BJ (cell line): Measurements from ENCODE around the gene POU2AF2. TPM values are rescaled to one million over a fixed set of nuclear protein-coding genes. Genes with fewer than 3 reads are reported as not detected.
A peak's percentile ranks its signal among the peaks of the same experiment; 100 is the strongest.
"Not testable (repeated sequence)": the region's sequence is repeated elsewhere in the genome, so short reads cannot be mapped to it uniquely, and the experiment has no call there.

ENCODE experiments used
- CTCF ChIA-PET: fragments of 350-600 bp; formaldehyde crosslinking; extraction: SDS; loops from one replicate; lab custom pipeline; 2021; ENCODE audit warnings: antibody characterized with exemption, inconsistent platforms; lab: Yijun Ruan, JAX
- POLR2A ChIA-PET: fragments of 300-600 bp; sonication (Branson Sonifier 250); formaldehyde crosslinking; extraction: SDS; loops from one replicate; lab custom pipeline; 2021; ENCODE audit warnings: antibody characterized with exemption; lab: Charles Lee
- DNase-seq: peaks from one replicate; pipeline ENCODE4 v3.0.0-alpha.2; 2011; ENCODE audit warnings: low read depth
- H3K27me3 ChIP-seq: 2 replicates; pipeline ENCODE4 v1.6.0; 2011; ENCODE audit warnings: low read length; ENCODE audit not compliant: control insufficient read depth, insufficient read depth
- H3K36me3 ChIP-seq: 2 replicates; pipeline ENCODE4 v1.5.1; 2011; ENCODE audit warnings: low read length; ENCODE audit not compliant: control insufficient read depth, insufficient read depth
- H3K4me3 ChIP-seq: 2 replicates; pipeline ENCODE4 v1.5.1; 2011; ENCODE audit warnings: low read depth, mild to moderate bottlenecking, control low read depth, low read length
- polyA plus RNA-seq: library from polyadenylated mRNA; depleted of rRNA; stranded (reverse); fragments of >200 nt; gene quantifications from 2 replicates; pipeline ENCODE4 v1.2.3, GENCODE V29; 2011
- TF ChIP-seq, protein P1 (sequence below): IDR thresholded peaks from 2 replicates; pipeline ENCODE4 v1.5.1; 2011; ENCODE audit warnings: low read depth, mild to moderate bottlenecking, control low read depth, inconsistent platforms, low read length, moderate library complexity; ENCODE audit not compliant: insufficient read depth

Gene POU2AF2
- polyA plus RNA-seq, 1 experiment = not detected

DNA sequence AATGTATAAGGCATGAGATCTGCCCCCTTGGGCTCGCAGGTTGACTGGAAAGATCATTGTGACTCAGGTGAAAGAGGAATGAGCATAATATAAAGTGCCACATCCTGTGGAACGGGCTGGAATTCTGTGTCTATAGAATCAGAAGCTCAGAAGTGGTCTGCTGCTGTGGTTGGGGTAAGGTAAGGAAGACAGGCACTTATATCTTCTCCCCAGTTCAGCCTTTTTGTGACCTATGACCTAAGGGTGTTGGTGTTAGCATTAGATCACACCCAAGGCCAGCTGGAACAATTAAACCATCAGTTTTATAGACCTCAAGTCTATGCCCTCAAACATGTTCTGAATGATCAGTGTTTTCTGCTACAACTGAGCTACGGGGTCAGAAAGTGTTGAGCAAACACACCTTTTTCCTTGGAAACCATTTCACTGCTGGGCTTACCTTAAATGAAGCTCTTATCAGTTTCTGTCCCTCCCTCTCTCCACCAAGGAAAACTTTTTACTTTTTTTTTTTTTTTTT is 37.1 kb downstream of the POU2AF2 start:
- ChIA-PET POLR2A (interaction anchor here (0.6 kb wide), 1 partner anchor 279 kb away, joined by 4 read pairs; no protein-coding TSS in a partner anchor), CTCF (interaction anchor here (0.6 to 9.7 kb wide), 18 partner anchors 9 to 794 kb away, joined by 3 to 231 read pairs (median 4); no protein-coding TSS in a partner anchor)
- Histone ChIP-seq H3K4me3 (no peak overlapping the region), H3K36me3 (no peaks in the 10 kb centered on the region), H3K27me3 (peaks cover 6% of the 10 kb centered on the region; the same call in 1 of the 2 replicates)
- no peak for DNase-seq
- TF ChIP-seq, protein P1, sequence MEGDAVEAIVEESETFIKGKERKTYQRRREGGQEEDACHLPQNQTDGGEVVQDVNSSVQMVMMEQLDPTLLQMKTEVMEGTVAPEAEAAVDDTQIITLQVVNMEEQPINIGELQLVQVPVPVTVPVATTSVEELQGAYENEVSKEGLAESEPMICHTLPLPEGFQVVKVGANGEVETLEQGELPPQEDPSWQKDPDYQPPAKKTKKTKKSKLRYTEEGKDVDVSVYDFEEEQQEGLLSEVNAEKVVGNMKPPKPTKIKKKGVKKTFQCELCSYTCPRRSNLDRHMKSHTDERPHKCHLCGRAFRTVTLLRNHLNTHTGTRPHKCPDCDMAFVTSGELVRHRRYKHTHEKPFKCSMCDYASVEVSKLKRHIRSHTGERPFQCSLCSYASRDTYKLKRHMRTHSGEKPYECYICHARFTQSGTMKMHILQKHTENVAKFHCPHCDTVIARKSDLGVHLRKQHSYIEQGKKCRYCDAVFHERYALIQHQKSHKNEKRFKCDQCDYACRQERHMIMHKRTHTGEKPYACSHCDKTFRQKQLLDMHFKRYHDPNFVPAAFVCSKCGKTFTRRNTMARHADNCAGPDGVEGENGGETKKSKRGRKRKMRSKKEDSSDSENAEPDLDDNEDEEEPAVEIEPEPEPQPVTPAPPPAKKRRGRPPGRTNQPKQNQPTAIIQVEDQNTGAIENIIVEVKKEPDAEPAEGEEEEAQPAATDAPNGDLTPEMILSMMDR = no peak

DNA sequence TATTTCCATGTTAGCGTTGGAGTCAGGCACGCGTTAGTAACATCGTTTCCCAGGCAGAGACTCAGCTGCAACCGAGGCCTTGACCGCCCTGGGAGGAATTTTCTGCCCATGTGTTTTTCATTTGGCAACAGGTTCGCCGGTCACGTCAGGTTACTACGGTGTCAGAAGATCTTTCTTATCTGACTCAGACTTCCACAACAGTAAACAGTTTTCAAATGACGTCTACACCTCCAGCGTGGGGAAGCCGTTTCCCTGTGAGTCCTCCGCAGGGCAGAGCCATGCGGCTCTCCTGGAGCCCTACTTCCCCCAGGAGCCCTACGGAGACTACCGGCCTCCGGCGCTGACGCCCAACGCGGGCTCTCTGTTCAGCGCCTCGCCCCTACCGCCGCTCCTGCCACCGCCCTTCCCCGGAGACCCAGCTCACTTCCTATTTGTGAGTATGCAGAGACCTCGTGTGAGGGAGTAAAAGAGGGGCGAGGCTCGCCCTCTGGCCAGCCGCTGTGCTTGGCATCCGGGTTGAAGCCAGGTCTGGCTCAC is 38.5 kb downstream of the POU2AF2 start:
- DNase-seq = peak; percentile 70
- Histone ChIP-seq H3K4me3 (no peak overlapping the region), H3K36me3 (no peaks in the 10 kb centered on the region), H3K27me3 (peaks cover 8% of the 10 kb centered on the region; the same call in 1 of the 2 replicates)
- TF ChIP-seq, protein P1 = no peak
- POLR2A ChIA-PET = no interaction called here
- CTCF ChIA-PET = interaction anchor here (0.7 to 9.7 kb wide), 14 partner anchors 13 to 171 kb away, joined by 3 to 231 read pairs (median 4); no protein-coding TSS in a partner anchor

DNA sequence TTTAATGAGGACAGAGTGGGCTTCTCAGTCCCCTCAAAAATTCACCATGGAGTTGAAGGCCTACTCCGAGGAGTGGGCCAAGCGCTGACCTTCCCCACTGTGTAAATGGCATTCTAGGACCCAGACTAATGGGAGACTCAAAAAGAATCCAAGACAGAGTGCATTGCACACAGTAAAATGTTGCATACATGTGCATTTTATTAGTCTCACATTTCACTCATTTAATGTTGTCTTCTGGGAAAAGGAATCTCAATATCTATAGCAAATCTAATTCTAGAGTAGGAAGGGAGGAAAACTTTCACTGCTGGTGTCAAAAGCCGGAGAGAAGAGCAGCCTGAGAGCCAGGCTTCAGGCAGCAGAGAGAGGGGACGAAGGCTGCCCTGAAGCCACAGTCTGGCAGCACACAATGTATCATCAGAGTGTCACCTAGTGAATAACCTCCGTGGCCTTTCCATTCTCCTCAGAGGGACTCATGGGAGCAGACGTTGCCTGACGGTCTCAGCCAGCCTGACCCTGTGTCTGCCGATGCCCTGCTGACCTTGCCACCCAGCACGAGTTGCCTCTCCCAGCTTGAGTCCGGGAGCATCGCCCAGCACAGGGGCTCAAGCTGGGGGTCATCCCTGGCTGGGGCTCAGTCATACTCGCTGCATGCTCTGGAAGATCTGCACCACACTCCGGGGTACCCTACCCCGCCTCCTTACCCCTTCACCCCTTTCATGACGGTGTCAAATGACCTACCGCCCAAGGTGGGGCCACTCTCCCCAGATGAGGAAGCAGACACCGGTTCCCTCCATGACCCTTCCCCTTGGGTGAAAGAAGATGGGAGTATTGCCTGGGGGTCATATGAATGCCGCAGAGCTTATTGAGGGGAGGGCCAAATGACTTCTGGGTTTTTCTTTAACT is 39.9 kb downstream of the POU2AF2 start:
- H3K27me3 ChIP-seq = peaks cover 5% of the 10 kb centered on the region; the same call in 1 of the 2 replicates
- no peaks in the 10 kb centered on the region for H3K36me3 ChIP-seq
- ChIA-PET POLR2A (no interaction called here), CTCF (interaction anchor here (1.4 to 9.7 kb wide), 6 partner anchors 16 to 169 kb away, joined by 4 to 231 read pairs (median 22); no protein-coding TSS in a partner anchor)
- TF ChIP-seq, protein P1 = no peak
- DNase-seq = no peak
- H3K4me3 ChIP-seq = no peak overlapping the region

DNA sequence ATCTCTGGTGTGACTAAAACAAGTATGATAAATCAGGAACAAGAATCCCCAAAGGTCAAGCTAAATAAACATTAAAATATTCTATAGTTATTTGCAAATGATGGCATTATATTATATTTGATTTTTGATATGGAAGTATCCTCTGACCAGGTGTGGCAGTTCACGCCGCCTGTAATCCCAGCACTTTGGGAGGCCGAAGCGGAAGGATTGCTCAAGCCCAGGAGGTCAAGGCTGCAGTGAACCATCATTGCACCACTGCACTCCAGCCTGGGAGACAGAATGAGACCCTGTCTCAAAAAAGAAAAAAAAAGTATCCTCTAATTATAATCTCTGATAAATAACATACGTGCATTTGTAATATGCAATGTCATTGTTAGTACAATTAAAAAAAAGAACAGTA is 46.2 kb downstream of the POU2AF2 start:
- ChIA-PET POLR2A (no interaction called here), CTCF (interaction anchor here (1.5 to 2.2 kb wide), 2 partner anchors 9 to 137 kb away, joined by 6 read pairs; no protein-coding TSS in a partner anchor)
- DNase-seq = no peak
- TF ChIP-seq, protein P1 = no peak
- H3K27me3 ChIP-seq = peaks cover 7% of the 10 kb centered on the region
- no peak overlapping the region for H3K4me3 ChIP-seq
- H3K36me3 ChIP-seq = no peaks in the 10 kb centered on the region

DNA sequence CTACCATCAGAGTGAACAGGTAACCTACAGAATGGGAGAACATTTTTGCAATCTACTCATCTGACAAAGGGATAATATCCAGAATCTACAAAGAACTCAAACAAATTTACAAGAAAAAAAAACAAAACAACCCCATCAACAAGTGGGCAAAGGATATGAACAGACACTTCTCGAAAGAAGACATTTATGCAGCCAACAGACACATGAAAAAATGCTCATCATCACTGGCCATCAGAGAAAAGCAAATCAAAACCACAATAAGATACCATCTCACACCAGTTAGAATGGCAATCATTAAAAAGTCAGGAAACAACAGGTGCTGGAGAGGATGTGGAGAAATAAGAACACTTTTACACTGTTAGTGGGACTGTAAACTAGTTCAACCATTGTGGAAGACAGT is 46.9 kb downstream of the POU2AF2 start:
- POLR2A ChIA-PET, DNase-seq, H3K36me3 ChIP-seq, H3K27me3 ChIP-seq, H3K4me3 ChIP-seq, CTCF ChIA-PET: not testable (repeated sequence)
